Stimulated activated CD4-positive, alpha-beta T cell treated with anti-CD3 and anti-CD28 coated beads, Interleukin-1b, Interleukin-23, amount 100 ng/mL, for 24 hours (primary cell): ENCODE results near the gene MAP2K3.

Source experiments
- DNase-seq, 4 experiments: peaks; one replicate each; pipeline ENCODE4 v3.0.0-alpha.2; 2020; ENCODE audit warnings: low read depth in 4 of 4, low spot score in 1 of 4

The MAP2K3 gene

DNA sequence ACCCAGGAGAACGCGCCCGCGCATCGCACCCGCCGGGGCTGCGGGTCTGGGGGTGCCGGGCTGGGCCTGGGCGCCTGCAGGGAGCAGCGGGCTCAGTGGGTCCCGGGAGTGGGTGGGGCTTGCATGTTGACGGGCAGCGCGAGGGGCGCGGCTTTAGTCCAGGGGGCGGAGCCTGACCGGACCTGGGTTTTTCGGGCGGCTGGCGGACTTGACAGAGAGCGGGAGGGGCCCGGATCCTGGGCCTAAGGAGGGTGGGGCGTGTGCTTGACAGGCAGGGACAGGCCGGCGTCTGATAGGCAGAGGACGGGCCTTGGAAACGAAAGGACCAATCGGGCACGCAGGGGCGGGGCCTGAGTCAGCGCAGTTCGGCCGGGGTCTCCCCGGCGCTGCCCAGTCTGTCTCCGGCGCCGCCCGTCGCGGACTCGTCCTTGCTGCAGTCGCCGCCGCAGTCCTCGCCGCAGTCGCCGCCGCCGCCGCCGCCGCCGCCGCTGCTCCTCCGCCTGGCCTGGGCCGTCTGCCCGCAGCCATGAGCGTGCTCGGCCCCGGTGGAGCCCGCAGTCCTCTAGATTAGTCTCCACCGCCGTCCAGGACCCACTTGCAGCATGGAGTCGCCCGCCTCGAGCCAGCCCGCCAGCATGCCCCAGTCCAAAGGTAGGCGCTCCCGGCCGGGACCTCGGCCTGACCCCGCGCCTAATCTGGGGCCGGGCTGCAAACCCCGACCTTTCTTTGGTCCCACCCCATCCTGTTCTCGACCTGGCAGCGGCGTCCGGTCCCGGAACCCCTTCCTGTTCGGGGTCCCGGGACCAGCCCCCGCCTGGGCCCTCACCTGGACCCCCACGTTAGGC is at the start of gene MAP2K3:
Gene MAP2K3, plus strand, starts transcription at position 393 of the 845 bp plus-strand sequence. Its CDS starts 210 bp downstream, at position 603.
- peak; percentile 91 to 98 (median 93) for DNase-seq

DNA sequence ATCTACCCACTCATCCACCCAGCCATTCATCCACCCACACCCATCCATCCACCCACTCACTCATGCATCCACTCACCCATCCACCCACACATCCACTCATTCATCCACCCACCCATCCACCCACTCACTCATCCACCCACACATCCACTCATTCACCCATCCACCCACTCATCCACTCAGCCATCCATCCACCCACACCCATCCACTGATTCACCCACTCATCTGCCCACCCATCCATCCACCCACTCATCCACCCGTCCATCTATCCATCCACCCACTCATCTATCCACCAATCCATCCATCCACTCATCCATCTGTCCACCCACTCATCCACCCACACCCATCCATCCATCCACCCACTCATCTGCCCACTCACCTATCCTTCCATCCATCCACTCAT is 48.6 kb upstream of the MAP2K3 start:
- no peak for DNase-seq

DNA sequence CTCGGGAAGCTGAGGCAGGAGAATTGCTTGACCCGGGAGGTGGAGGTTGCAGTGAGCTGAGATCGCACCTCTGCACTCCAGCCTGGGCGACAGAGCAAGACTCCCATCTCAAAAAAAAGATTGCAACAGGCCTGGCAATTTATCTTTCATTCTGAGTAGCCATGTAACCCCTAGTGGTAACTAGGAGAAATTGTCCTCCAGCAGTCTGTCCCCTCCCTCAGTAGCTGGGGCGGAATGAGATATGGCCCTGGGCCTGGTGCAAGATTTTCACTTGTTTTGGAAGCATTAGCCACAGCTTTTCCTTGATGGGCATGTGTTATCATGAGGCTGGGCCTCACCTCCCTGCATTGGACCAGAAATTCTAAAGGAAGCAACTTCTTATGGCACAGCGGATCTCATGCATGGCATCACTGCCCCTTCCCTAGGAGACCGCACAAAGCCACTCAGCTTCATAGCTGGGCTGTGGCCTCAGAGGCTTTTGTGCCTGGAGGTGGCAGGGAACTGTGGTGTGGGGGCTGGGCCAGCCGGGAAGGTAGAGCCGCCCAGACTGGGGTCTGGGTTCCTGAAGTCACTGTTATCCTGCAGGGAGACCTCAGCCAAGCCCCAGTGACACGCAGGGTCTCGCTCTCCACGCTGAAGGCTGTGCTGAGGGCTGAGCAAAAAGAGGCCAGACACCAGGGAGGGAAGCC is 44.7 kb upstream of the MAP2K3 start:
- DNase-seq = no peak

DNA sequence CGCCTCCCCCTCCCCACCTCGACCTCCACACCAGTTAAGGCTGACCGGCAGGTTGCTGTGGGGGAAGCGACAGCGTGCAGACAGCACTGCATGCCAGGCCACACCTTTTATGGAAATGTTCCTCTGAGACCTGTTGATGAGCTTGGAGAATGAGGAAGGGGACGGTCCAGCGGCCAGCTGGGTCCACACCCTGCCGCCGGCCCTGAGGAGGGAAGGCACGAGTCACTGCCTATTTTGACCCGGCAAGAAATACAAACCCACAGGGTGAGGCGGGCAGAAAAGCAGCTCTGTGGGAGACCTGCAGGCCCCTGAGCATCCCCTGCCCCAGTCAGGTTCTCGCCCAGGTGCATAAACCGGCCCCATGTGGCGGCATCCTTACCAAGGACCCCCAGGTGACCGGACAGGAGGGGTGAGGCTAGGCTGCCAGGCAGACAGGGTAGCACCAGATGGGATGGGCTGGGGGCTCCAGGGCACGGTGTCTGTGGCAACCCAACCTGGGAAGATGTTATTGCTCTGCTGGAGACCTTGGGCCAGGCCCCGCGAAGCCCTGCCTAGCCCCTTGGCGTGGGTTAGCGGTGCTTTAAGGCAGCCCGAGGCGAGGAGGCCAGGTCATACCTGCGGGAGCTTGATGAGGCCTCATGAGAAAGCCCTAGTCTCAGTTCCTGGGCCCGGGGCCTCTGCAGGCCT is 44.0 kb upstream of the MAP2K3 start:
- no peak for DNase-seq

DNA sequence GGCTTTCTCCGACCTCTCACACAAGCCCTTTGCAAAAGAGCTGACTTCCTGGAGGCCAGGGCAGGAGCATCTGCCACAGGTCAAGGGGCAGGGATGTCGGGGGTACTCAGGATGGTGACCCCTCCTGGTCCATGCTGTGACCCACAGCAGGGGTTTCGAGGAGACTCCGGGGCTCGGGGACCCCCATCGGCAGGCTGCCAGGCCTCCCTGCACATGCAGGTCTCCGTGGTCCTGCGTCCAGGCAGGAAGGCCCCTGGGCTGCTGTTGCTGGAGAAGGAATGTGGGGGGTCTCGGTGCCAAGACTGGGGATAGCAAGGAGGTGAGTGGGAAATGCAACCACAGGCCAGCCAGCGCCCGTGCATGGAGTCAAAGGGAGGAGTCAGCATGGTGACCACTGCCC is 42.9 kb upstream of the MAP2K3 start:
- no peak for DNase-seq

DNA sequence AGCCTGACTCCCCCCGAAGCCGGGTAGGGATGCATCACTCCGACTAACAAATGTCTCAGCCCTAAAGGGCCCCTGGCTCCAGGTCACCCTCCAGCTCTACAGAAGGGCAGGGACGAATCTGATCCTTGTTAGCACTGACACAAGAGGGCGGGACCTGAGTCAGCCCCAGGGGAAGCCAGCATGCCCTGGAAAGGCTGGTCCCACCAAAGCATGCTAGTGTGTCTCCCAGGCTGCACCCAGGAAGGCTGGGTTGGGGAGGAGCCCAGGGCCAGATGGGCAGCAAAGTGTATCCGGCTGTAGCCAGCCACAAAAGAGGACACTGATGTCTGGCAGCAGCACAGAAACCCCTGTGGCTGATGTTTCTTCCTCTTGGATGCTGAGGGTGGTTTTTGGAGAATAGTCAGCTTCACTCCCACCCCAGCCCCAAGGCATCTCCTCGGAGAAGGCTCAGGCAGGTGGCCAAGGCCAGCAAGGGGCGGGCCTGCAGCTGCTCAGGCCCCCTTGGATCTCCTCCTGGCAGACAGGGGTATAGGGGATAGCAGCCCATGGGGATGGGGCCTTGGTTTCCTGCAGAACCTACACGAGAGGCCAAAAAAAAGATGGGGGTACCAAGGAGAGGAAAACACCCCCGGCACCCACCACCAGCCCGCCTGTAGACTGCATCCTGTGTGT is 42.3 kb upstream of the MAP2K3 start:
- no peak for DNase-seq

DNA sequence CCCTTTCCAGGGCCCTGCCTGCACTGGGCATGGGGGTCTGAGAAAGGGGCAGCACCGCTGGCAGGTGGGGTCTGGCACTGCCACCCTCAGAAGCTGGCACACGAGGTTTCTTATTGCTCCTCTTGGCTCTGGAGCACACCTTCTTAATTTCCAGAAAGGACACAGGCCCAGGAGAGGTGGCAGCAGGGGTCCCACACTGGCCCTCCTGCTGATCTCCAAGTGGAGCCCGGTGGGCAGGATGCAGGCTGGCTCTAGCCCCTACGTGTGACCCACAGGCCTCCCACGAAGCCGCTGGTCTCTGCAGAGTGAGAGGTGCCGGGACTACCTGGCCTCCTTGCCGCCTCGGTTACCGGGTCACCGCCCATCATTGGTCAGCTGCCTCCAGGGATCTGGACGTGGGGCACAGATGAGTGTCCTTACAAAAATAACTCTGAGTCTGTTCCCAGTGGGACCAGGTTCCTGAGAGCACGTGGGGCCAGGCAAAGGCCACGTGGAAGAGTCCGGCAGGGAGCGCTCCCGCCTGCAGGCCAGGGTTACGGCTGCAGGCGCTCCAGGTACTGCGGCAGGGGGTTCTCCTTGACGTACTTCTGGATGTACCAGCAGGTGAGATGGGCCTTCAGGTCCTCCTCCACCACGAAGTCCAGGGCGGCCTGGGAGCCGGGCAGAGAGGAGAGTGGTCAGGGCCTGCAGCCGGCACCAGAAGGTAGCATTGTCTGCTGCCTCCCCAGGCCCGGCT is 41.6 kb upstream of the MAP2K3 start:
- no peak for DNase-seq

DNA sequence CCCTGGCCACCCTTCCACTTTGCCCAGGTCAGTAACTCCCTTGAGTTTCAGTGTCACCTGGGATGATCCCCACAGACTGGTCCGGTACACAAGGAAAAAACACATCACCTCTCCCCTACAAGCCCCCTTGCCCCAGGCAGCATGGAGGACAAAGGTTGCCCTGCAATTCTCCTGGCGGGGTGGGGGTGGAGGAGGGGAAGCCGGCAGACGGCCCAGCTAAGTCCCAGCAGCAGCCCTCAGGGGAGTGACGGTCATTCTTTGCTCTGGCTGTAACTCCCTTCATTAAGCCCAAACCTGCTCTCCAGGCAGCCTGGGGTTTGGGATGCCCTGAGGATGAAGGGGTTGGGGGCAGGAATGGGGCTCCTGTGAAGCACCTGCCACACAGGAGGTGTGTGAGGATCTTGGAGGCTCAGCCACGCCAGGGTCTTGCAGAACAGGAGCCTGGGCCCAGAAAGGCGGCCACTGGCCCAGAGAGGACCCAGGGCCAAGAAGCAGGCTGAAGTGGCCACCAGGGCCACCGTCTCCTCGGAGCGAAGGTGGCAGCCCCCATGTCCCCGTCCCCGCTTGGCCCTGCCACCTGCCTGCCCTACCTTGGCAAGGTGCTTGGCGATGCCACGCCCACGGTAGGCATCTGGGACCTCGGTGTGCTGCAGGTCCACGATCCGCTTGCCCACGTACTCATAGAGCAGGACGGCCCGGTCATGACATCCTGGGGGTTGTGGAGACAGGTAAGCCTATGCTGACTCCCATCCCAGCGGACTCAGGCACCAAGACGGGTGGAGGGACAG is 40.8 kb upstream of the MAP2K3 start:
- DNase-seq = no peak

DNA sequence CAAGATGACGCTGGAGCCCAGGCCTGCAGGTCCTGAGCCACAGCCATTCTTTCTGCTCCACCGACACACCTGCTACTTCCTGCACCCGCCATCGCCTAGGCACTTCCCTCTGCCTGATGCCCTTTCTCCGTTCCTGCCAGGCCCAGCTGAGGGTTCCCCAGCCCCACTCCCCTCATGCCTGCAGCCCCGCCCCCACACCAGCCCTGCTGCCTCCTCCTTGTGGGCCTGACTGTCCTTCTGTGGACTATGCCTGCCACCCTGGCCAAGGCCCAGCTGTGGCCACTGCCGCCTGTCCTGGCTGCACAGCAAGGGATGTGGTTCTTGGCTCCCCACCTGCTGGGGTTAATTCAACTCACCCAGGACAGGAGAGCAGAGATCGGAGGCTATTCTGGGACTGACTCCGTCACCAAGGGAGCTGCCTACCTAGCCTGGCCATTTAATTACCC is 38.8 kb upstream of the MAP2K3 start:
- DNase-seq = no peak

DNA sequence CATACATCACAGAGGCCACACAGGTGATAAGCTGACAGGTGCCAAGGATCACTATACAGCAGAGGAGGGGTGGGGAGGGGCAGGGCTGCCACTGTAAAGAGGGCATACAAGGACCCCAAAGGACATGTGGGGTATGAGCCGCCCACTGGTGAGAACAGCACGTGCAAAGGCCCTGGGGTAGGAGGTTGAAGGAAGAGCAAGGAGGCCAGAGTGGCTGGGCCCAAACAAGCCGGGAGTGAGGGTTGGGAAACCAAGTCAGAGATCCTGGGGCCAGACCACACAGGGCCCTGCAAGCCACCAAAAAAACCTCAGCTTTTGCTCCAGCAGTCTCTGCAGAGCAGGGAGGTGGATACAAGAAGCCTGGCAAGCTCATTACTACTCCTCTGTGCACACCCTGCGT is 37.8 kb upstream of the MAP2K3 start:
- DNase-seq = no peak

DNA sequence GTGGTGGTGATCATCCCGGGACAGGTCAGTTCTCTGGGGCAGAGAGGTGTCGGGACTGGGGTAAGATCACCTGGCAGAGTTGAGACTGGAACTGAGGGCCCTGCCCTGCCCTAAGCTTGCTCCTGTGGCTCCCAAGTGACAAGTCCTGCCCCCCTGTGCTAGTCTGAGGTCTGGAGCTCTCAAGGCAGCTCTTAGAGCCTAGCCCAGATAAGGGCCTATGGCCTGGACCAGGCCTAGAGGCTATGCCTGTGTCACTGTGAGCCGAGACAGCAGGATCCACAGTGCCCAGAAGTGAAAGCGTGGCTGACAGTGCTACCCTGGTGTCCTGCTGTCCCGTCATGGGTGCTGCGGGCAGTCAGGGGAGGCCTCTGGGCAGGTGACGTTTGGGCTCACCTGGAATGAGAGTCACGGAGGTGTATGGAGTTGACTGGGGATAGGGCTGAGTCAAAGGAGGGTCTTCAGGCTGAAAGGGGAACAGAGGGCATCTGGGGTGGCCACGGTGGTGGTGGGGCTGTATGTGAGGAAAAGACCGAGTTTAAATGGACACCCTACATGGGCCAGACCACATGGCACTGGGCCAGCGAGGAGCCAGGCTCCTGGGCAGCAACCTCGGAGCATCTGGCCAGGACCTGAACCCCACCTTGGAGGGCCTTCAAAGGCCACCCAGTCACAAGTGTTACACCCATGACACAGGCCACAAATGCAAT is 36.8 kb upstream of the MAP2K3 start:
- no peak for DNase-seq

DNA sequence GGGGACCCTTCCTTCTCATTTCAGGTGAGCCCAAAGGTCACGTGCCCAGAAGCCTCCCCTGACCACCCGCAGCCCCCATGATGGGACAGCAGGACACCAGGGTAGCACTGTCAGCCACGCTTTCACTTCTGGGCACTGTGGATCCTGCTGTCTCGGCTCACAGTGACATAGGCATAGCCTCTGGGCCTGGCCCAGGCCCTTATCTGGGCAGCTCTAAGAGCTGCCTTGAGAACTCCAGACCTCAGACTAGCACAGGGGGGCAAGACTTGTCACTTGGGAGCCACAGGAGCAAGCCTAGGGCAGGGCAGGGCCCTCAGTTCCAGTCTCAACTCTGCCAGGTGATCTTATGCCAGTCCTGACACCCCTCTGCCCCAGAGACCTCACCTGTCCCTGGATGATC is 36.0 kb upstream of the MAP2K3 start:
- DNase-seq = no peak

DNA sequence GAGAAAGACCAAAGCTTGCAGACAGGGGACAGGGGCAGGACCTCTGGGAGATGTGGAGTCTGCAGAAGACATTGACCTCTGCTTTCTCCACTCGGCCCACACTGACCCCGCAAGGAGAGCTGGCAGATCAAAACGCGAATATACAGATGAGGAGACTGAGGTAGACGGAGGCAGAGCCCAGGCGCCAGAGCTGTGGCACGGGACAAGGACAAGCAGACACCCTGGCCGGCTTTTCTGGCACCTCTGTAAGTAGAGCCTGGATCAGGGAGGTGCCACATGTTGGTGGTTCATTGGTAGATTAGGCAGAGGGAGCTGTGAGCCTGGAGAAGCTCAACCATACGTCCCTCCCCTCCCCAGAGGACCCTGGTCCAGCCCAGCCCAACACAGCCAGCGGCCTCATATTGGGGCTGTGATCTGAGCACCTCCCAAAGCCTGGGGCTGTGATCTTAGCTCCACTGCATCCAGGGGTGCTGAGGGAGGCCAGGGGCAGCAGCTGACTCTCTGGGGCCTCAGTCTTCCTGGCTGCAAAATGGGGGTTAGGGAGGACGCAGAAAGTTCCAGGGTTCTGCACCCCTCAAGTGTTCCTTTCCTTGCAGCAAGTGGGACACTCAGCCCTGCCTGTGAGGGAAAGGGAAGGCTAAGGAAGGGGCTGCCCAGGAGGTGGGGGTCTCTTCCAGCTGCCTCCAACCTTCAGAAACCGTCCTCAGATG is 35.3 kb upstream of the MAP2K3 start:
- DNase-seq = no peak

DNA sequence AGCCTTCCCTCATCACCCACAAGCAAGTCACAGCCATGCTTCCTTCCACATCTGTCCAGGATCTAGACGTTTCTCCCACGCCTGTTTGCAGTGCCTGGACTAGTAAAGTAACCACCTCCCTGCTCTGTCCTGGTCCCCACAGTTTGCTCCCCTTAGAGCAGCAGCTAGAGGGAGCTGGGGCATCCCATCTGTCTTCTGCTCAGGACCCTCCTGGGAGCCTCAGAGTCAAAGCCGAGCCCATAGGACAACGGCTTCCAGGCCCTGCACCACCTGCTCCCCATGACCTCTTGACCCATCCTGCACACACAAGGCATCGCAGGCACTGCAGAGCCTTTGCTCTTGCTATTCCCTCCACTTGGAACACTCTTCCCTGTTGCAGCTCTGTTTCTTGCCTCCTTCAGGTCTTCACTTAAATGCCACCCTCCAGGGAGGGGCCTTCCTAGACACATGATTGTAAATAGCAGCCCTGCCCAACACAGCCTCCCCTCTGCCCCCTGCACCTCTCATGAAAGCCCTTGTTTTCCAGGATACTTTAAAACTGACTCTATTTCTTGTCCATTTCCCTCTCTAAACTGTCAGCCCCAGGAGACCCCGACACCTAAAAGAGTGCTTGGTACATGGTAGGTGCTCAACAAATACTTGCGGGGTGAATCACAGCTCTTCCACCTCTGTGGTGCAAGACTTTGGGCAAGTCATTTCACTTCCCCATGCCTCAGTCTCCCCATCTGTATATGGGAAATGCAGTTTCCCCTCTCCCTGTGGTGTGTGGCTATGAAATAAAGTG is 34.4 kb upstream of the MAP2K3 start:
- DNase-seq = no peak

DNA sequence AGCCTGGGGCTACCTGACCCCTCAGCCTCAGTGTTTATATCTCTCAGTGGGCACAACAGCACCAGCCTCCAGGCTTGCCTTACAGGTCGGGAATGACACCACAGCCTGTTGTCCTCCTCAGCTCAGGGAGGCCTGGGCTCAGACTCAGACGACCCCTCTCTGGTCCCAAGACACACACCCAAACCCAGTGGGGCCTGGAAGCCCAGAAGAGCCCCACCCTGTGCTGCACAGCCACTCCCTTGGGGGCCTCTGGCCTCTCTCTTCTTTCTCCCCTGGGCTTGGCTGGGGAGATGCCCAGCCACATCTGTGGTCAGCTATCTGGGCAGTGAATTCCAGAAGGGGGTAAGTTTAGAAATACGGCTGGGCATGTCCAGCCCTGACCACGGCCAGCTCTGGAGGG is 33.7 kb upstream of the MAP2K3 start:
- DNase-seq = no peak

DNA sequence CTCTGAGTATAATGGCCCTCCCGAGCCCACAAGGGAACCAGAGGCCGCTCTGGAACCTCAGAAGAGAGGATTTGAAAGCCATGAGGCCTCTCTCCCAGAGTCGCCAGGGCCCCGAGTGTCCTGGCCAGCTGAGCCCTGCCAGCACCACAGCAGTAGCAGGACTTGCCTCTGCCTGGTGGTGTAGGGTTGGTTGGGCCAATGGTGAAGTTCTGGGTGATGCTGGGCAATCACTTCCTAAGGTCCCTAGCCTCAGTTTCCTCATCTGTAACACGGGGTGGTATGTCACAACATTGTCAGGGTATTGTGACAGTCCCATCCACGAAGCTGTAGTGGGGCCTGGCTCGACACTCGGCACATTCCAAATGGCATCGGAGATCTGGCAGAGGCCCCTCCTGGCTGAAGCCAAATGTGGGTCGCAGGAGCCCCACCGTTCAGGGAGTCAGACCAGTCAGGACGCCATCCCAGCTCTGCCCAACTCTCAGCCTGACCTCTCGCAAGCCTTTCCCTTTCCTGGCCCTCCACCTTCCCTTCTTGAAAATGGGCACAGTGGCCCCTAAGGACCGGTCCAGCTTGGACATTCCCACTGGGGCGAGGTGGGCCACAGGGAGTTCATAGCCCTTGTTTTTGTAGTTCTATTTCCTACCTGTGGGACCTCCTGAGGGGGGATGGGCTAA is 33.0 kb upstream of the MAP2K3 start:
- no peak for DNase-seq

DNA sequence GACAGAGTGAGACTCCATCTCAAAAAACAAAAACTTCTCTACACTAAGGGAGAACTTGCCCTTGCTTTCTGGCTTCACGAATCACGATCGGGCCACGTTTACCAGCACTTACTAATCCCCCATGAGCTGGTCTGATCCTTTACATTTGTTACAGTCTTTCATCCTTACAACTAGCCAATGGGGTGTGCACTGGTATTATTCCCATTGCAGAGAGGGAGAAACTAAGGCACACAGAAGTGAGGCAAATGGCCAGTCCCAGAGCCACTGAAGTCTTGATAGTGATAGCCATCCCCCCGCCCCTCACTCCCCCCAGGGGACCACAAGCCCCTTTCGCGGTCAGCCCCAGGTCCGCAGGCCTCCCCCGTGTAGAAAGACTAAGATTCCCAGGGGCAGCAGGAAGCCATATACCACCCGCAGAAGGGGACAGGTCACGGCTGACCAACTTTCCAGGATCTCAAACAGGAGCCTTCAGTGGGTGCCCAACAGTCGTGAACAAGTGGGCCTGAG is 32.2 kb upstream of the MAP2K3 start:
- DNase-seq = no peak
